ENCODE data around the gene CARD9.

GRCh38 chr9:136358016-136358415 is 15.5 kb downstream of the CARD9 start:
- TF ChIP-seq CTCF (IDR thresholded peaks at IDR 0.05) (no peak), POLR2A (IDR thresholded peaks at IDR 0.05) (no peak)
